GM10248 (cell line): ENCODE results near the gene NAP1L5.

ENCODE experiments used
- CTCF ChIA-PET: fragments of 300-600 bp; sonication (Branson Sonifier 250); formaldehyde crosslinking; extraction: SDS; loops from one replicate; lab custom pipeline; 2021; ENCODE audit warnings: antibody characterized with exemption; lab: Yijun Ruan, JAX
- POLR2A ChIA-PET: fragments of 350-650 bp; sonication (Branson Sonifier 250); formaldehyde crosslinking; extraction: SDS; loops from one replicate; lab custom pipeline; 2020; ENCODE audit warnings: antibody characterized with exemption; lab: Yijun Ruan, JAX
- DNase-seq: peaks from one replicate; pipeline ENCODE4 v3.0.0; 2012; ENCODE audit errors: extremely low spot score
- TF ChIP-seq, protein P1 (sequence below): IDR thresholded peaks from 2 replicates; pipeline ENCODE4 v1.5.1; 2012; ENCODE audit warnings: mild to moderate bottlenecking, low read depth; ENCODE audit errors: extremely low read depth, missing control alignments, control extremely low read depth

The NAP1L5 gene

DNA sequence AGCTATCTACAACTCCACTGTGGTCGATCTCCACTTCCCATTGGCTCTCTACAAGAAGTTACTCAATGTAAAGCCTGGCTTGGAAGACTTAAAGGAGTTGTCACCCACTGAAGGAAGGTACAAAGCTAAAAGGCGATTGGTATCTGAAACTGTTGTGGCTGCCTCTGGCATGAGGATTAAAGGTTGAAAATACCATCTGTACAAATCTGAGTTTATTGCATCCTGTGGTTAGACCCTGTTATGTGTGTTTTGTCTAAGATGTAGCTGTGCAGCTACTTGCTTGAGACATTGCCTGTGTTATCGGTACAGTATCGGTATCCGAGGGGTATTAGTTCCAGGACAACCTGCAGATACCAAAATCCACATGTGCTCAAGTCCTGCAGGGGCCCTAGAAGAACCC lies 16.4 kb downstream of the NAP1L5 start:
- POLR2A ChIA-PET = no interaction called here
- TF ChIP-seq, protein P1, sequence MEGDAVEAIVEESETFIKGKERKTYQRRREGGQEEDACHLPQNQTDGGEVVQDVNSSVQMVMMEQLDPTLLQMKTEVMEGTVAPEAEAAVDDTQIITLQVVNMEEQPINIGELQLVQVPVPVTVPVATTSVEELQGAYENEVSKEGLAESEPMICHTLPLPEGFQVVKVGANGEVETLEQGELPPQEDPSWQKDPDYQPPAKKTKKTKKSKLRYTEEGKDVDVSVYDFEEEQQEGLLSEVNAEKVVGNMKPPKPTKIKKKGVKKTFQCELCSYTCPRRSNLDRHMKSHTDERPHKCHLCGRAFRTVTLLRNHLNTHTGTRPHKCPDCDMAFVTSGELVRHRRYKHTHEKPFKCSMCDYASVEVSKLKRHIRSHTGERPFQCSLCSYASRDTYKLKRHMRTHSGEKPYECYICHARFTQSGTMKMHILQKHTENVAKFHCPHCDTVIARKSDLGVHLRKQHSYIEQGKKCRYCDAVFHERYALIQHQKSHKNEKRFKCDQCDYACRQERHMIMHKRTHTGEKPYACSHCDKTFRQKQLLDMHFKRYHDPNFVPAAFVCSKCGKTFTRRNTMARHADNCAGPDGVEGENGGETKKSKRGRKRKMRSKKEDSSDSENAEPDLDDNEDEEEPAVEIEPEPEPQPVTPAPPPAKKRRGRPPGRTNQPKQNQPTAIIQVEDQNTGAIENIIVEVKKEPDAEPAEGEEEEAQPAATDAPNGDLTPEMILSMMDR = no peak

DNA sequence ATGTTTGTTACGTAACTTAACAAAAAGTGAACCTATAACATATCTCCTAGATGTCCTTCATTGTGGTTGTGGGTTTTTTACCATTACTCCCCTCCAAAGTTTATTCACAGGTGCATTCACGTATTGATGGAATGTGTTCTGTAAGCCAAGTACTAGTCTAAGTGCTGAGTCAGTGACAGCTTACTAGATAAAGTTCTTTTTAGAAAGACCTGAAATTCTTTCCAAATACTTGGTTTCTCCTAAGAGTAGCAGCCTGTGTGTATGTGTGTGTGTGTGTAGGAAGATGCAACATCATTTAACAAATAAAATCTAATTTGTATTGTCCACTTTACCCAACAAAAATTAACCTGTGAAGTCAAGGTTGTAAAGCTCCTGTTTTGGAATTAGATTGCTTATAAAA lies 22.1 kb downstream of the NAP1L5 start:
- POLR2A ChIA-PET = no interaction called here
- CTCF ChIA-PET = interaction anchor here (1.0 kb wide), 1 partner anchor 10 kb away, joined by 5 read pairs; no protein-coding TSS in a partner anchor
- no peak for DNase-seq
- TF ChIP-seq, protein P1 = no peak

More for the DNA sequence above, 16.4 kb downstream of the NAP1L5 start:
- CTCF ChIA-PET = interaction anchor here (1.0 kb wide), 1 partner anchor 8 kb away, joined by 5 read pairs; no protein-coding TSS in a partner anchor
- DNase-seq = no peak

DNA sequence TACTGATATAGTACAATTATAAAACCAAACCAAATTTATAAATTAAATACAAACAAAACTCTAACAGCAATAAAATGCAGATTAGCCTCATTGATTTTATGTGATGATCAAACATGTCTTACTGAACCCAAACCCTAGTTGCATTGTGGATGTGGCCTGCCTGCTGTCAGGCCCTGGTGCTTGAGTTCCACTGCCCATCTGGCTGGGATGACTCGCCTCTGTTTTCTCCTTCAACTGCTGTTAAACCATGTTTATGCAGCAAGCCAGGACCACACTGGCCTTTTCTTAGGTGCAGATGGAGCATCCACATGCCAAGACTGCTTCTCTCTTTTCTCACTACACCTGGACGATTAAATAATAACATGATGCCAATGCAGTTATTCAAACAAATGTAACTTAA lies 22.6 kb downstream of the NAP1L5 start:
- ChIA-PET POLR2A (no interaction called here), CTCF (no interaction called here)
- no peak for DNase-seq
- TF ChIP-seq, protein P1 = no peak

DNA sequence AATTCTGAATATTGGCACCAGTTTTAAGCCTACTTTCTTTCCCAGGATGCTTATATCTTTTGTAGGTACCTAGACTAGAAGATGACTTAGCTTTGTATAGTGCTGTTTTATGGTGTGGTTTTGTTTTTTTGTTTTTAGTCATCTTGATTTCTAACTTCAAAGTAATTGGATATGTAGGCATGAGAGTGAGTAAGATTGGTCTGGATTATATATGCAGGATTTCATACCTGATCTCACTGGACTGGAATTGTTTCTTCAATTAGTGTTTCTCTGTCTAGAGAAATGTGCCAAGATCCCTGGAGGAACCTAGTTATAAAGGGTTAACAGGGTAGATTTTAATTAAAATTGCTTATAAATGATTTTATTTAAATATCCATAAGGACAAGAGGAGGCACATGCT lies 23.1 kb downstream of the NAP1L5 start:
- no peak for DNase-seq
- CTCF ChIA-PET = interaction anchor here (2.0 kb wide), 1 partner anchor 11 kb away, joined by 11 read pairs; no protein-coding TSS in a partner anchor
- TF ChIP-seq, protein P1 = no peak
- POLR2A ChIA-PET = no interaction called here

DNA sequence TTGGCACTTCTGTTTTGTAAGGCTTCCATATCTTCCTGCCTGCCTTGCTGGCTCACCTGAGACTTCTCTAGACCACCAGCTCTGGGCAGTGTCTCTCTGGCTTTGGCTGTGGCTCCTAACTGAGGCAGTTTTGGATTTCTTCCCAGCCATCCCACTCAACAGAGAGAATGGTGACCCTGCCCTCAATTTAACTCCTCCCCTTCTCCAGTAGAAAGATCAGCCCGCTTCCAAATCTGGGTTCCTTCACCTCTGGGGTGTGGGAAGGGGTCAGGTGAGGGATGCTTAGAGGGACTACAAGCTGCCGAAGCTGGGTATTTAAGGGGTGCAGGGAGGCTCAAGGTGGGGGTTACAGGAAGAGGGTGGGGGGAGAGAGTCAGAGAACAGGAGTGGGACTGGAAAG lies 23.7 kb downstream of the NAP1L5 start:
- ChIA-PET CTCF (interaction anchor here (0.9 to 2.0 kb wide), 7 partner anchors 7 to 350 kb away, joined by 3 to 11 read pairs (median 4); no protein-coding TSS in a partner anchor), POLR2A (no interaction called here)
- TF ChIP-seq, protein P1 = no peak
- no peak for DNase-seq

DNA sequence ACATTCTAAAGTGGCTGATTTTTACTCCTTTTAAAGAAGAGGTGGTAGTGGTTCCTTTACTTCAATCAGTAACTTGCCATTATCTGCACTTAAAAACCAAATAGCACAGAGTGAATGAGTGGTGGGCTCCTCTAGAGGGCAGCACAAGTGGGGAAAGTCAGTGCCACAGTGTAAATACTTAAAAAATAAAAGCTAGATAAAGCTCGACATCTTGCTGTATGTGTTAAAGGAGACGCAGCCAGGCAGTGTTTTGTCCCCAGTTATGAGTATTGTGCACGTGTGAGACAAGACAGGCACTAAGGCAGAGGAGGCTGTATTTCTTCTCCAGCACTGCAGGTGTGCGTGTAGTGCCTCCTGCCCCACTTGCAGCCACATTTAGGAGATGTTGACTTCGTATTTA lies 24.6 kb downstream of the NAP1L5 start:
- CTCF ChIA-PET = interaction anchor here (0.9 to 2.0 kb wide), 12 partner anchors 8 to 351 kb away, joined by 3 to 11 read pairs (median 4); no protein-coding TSS in a partner anchor
- peak; percentile 16 for DNase-seq
- POLR2A ChIA-PET = no interaction called here
- TF ChIP-seq, protein P1 = peak; percentile 55
